ENCODE data around the gene PERCC1.

PERCC1 gene

GRCh38 chr16:1445518-1446203 lies 14.8 kb downstream of the PERCC1 start:
- H3K4me3 ChIP-seq, result no peak overlapping the region
- no peak overlapping the region for H3K27ac ChIP-seq
- TF ChIP-seq CTCF (IDR thresholded peaks at IDR 0.05), result no peak
- DNase-seq (ENCODE audit: low spot score), result no peak

GRCh38 chr16:1446296-1447080 lies 15.6 kb downstream of the PERCC1 start:
- no peak for DNase-seq (ENCODE audit: low spot score)
- no peak for TF ChIP-seq CTCF (IDR thresholded peaks at IDR 0.05)
- no peak overlapping the region for H3K4me3 ChIP-seq
- no peak overlapping the region for H3K27ac ChIP-seq

- no peak overlapping the region for H3K27ac ChIP-seq
- H3K4me3 ChIP-seq, result no peak overlapping the region
- TF ChIP-seq CTCF (IDR thresholded peaks at IDR 0.05), result no peak
Observed at GRCh38 chr16:1447965-1448364, 17.1 kb downstream of the PERCC1 start.

GRCh38 chr16:1448536-1449116 lies 17.7 kb downstream of the PERCC1 start:
- no peak overlapping the region for H3K27ac ChIP-seq
- no peak for DNase-seq (ENCODE audit: low spot score)
- no peak overlapping the region for H3K4me3 ChIP-seq
- TF ChIP-seq CTCF (IDR thresholded peaks at IDR 0.05), result no peak

More at GRCh38 chr16:1447965-1448364, 17.1 kb downstream of the PERCC1 start:
- DNase-seq (ENCODE audit: low spot score), result no peak

- TF ChIP-seq CTCF (IDR thresholded peaks at IDR 0.05), result no peak
- no peak for DNase-seq (ENCODE audit: low spot score)
- no peak overlapping the region for H3K27ac ChIP-seq
- no peak overlapping the region for H3K4me3 ChIP-seq
Observed at GRCh38 chr16:1449201-1449788, 18.4 kb downstream of the PERCC1 start.

GRCh38 chr16:1450218-1450617 lies 19.3 kb downstream of the PERCC1 start:
- Histone ChIP-seq H3K4me3 (no peak overlapping the region), H3K27ac (no peak overlapping the region)
- no peak for DNase-seq (ENCODE audit: low spot score)
- TF ChIP-seq CTCF (IDR thresholded peaks at IDR 0.05), result no peak

Measured in coronary artery (tissue), 2 donors.